ENCODE data around the gene LYZL4. TPM values are rescaled to one million over a fixed set of nuclear protein-coding genes. Genes with fewer than 3 reads are reported as not detected.

The LYZL4 gene
- total RNA-seq, 4 donors from 2014 or later: not detected

GRCh38 chr3:42430781-42431532, 20.5 kb upstream of the LYZL4 start:
- H3K27me3 ChIP-seq: no peaks in the 10 kb centered on the region
- 40 to 65% methylated on average over 4 to 7 of the region's 7 CpGs for WGBS, 2 donors (ENCODE audit: low coverage in 1 of 2)

GRCh38 chr3:42428830-42429229, 18.4 kb upstream of the LYZL4 start:
- Histone ChIP-seq H3K4me1 (no peaks in the 10 kb centered on the region), H3K27ac (no peak overlapping the region), H3K27me3 (no peaks in the 10 kb centered on the region), H3K9me3 (peaks cover 0 to 26% (median 0%) of the 10 kb centered on the region in 3 donors), H3K4me3 (no peak overlapping the region), H3K36me3 (no peaks in the 10 kb centered on the region)
- TF ChIP-seq CTCF (IDR thresholded peaks at IDR 0.05) (no peak), POLR2A (IDR thresholded peaks at IDR 0.05) (no peak), EP300 (IDR thresholded peaks at IDR 0.05) (no peak), POLR2AphosphoS5 (IDR thresholded peaks at IDR 0.05) (no peak)
- ATAC-seq: no peak
- 24% methylated on average over 2 of the region's 2 CpGs for WGBS, 2 donors (ENCODE audit: low coverage in 1 of 2)

More at GRCh38 chr3:42430781-42431532, 20.5 kb upstream of the LYZL4 start:
- H3K27ac ChIP-seq: no peak overlapping the region
- TF ChIP-seq POLR2A (IDR thresholded peaks at IDR 0.05): no peak
- no peak for TF ChIP-seq POLR2AphosphoS5 (IDR thresholded peaks at IDR 0.05)
- TF ChIP-seq CTCF (IDR thresholded peaks at IDR 0.05): no peak
- TF ChIP-seq EP300 (IDR thresholded peaks at IDR 0.05): no peak
- H3K4me3 ChIP-seq: no peak overlapping the region
- no peak for ATAC-seq
- H3K36me3 ChIP-seq: no peaks in the 10 kb centered on the region
- H3K9me3 ChIP-seq: peaks cover 0 to 26% (median 0%) of the 10 kb centered on the region in 3 donors
- no peaks in the 10 kb centered on the region for H3K4me1 ChIP-seq

GRCh38 chr3:42425736-42426407, 15.5 kb upstream of the LYZL4 start:
- Histone ChIP-seq H3K27me3 (no peaks in the 10 kb centered on the region), H3K9me3 (no peaks in the 10 kb centered on the region), H3K4me3 (no peak overlapping the region), H3K36me3 (no peaks in the 10 kb centered on the region), H3K4me1 (no peaks in the 10 kb centered on the region), H3K27ac (no peak overlapping the region)
- WGBS, 2 donors (ENCODE audit: low coverage in 1 of 2): 74 to 87% methylated on average over 3 to 7 of the region's 7 CpGs
- ATAC-seq: no peak
- TF ChIP-seq EP300 (IDR thresholded peaks at IDR 0.05) (no peak), POLR2A (IDR thresholded peaks at IDR 0.05) (no peak), CTCF (IDR thresholded peaks at IDR 0.05) (no peak), POLR2AphosphoS5 (IDR thresholded peaks at IDR 0.05) (no peak)

DNA sequence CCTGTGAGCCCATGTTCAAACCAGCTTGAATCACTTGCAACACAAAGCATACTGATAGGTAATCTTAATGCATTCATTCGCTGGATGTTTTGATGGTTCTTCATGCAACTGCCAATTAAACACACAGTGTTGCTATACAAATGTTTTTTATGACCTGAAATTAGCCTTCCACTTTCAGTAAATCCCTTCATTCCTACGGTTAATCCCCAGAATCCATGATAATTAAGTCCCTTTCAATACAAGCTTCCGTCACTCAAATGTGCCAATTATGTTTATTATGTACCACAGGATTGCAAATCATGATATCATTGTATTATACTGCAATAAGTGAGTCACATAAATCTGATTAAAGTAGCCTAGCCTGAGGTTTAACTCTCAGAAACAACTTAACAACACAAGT, 14.5 kb upstream of the LYZL4 start:
- no peaks in the 10 kb centered on the region for H3K4me1 ChIP-seq
- H3K9me3 ChIP-seq: no peaks in the 10 kb centered on the region
- TF ChIP-seq EP300 (IDR thresholded peaks at IDR 0.05) (no peak), POLR2A (IDR thresholded peaks at IDR 0.05) (no peak), POLR2AphosphoS5 (IDR thresholded peaks at IDR 0.05) (no peak), CTCF (IDR thresholded peaks at IDR 0.05) (no peak)
- no peak overlapping the region for H3K4me3 ChIP-seq
- WGBS, 2 donors (ENCODE audit: low coverage in 1 of 2): 68 to 86% methylated on average over 3 of the region's 3 CpGs
- no peaks in the 10 kb centered on the region for H3K36me3 ChIP-seq
- ATAC-seq: no peak
- no peak overlapping the region for H3K27ac ChIP-seq
- H3K27me3 ChIP-seq: no peaks in the 10 kb centered on the region

Measured in gastroesophageal sphincter (tissue), 4 donors.